ENCODE data around the gene LANCL1.

LANCL1 gene

GRCh38 chr2:210476194-210477128, at the start of gene LANCL1:
TSS of gene LANCL1 (minus strand) at chr2:210476759. CDS start at chr2:210476396, 363 bp downstream.
- DNase-seq (ENCODE audit: low read depth, low spot score): peak; percentile 88
- peak within 1 kb of the TSS; percentile 74 for H3K4me3 ChIP-seq (ENCODE audit: low read depth, low read length)
- TF ChIP-seq, protein P1, sequence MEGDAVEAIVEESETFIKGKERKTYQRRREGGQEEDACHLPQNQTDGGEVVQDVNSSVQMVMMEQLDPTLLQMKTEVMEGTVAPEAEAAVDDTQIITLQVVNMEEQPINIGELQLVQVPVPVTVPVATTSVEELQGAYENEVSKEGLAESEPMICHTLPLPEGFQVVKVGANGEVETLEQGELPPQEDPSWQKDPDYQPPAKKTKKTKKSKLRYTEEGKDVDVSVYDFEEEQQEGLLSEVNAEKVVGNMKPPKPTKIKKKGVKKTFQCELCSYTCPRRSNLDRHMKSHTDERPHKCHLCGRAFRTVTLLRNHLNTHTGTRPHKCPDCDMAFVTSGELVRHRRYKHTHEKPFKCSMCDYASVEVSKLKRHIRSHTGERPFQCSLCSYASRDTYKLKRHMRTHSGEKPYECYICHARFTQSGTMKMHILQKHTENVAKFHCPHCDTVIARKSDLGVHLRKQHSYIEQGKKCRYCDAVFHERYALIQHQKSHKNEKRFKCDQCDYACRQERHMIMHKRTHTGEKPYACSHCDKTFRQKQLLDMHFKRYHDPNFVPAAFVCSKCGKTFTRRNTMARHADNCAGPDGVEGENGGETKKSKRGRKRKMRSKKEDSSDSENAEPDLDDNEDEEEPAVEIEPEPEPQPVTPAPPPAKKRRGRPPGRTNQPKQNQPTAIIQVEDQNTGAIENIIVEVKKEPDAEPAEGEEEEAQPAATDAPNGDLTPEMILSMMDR (IDR thresholded peaks at IDR 0.05; ENCODE audit: low read depth, low read length): no peak
- in situ Hi-C loops (cut with HindIII; ENCODE audit: low sequenced_read_pairs): no loop called here

DNA sequence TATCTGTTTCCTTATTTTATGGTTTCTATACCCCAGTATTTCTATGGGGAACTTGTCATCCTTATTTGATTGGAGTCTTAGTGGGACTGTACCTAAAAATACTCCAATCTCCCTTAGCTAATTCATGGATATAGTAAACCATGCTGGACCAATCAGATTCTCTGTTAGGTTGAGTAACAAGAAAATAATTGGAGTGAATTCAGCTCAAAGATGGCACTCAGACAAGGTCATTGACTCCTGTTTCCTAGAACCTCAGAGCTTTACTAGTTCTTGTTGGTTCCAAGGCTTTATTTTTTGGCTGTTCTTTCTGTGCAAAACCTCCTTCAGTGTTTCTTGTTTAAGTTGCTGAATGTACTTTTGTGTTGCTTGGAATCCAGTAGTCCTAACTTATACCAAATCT, 48.0 kb upstream of the LANCL1 start:
- TF ChIP-seq, protein P1 (IDR thresholded peaks at IDR 0.05; ENCODE audit: low read depth, low read length): no peak
- in situ Hi-C loops (cut with HindIII; ENCODE audit: low sequenced_read_pairs): no loop called here
- no peak for DNase-seq (ENCODE audit: low read depth, low spot score)
- no peak overlapping the region for H3K4me3 ChIP-seq (ENCODE audit: low read depth, low read length)

GRCh38 chr2:210523650-210524289, 47.2 kb upstream of the LANCL1 start:
- no peak overlapping the region for H3K4me3 ChIP-seq (ENCODE audit: low read depth, low read length)
- no peak for DNase-seq (ENCODE audit: low read depth, low spot score)
- in situ Hi-C loops (cut with HindIII; ENCODE audit: low sequenced_read_pairs): no loop called here
- TF ChIP-seq, protein P1 (IDR thresholded peaks at IDR 0.05; ENCODE audit: low read depth, low read length): no peak

DNA sequence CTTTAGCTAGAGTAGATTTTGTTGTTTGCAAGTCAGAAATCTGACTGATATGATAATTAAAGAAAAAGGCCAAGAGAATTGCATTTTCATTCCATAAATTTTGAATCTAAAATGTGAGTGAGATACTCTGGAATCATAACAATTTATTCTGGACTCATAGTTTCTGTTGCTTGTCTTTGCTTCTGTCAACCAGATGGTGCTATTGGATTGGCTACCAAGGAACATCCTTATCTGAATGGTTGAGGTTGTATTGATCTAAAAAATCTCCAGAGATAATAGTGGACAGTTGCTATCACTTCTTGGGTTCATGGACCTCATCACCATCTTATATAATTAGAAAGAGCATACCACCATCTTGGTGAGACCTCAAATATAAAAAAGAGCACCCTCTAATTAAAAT, 45.8 kb upstream of the LANCL1 start:
- H3K4me3 ChIP-seq (ENCODE audit: low read depth, low read length): no peak overlapping the region
- DNase-seq (ENCODE audit: low read depth, low spot score): no peak
- in situ Hi-C loops (cut with HindIII; ENCODE audit: low sequenced_read_pairs): no loop called here
- TF ChIP-seq, protein P1 (IDR thresholded peaks at IDR 0.05; ENCODE audit: low read depth, low read length): no peak

DNA sequence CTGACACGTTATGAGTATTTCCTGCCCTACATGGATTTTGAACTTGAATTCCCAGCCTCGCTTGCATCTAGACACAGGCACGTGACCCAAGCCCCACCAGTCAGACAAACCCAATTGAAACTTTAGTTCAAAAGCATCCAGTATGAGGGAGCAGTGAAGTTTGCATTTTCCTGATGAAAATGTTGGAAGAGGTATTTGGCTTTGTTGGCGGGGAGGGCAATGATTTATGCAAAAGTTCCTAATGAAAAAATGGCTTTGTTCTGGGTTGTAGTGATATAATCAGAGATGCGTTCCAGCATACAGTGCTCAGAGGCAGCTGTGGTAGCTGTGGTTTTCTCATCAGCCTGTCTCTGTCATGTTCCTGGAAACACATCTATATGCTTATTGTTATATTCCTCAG, 43.0 kb upstream of the LANCL1 start:
- in situ Hi-C loops (cut with HindIII; ENCODE audit: low sequenced_read_pairs): no loop called here
- no peak overlapping the region for H3K4me3 ChIP-seq (ENCODE audit: low read depth, low read length)
- TF ChIP-seq, protein P1 (IDR thresholded peaks at IDR 0.05; ENCODE audit: low read depth, low read length): no peak
- DNase-seq (ENCODE audit: low read depth, low spot score): no peak

DNA sequence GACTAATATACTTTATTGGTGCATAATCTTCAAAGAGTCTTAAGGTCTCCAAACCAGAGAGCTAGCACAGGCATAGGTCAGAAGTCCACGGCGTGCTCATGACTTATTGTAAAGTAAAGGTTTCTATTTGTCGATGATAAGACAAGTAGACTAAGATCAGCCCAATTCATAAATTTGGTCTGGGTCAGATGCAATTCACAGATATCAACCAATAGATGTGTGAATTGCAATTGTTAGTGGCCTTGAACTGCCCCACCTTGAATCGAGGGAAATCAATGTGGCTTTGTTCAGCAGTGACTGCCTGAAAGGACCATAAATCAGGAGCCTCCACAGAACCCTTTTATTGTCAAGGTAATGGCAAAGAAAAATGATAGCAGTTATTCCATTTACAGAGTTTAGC, 40.7 kb upstream of the LANCL1 start:
- TF ChIP-seq, protein P1 (IDR thresholded peaks at IDR 0.05; ENCODE audit: low read depth, low read length): no peak
- no peak for DNase-seq (ENCODE audit: low read depth, low spot score)
- no peak overlapping the region for H3K4me3 ChIP-seq (ENCODE audit: low read depth, low read length)
- in situ Hi-C loops (cut with HindIII; ENCODE audit: low sequenced_read_pairs): no loop called here
